Esophagus muscularis mucosa (tissue), 4 donors: Measurements from ENCODE around the gene TRUB2. TPM values are rescaled to one million over a fixed set of nuclear protein-coding genes. Genes with fewer than 3 reads are reported as not detected.

Experiments
- DNase-seq: peaks from one replicate; pipeline ENCODE4 v3.0.0-alpha.2; 2017; ENCODE audit errors: extremely low spot score
- H3K27ac ChIP-seq, 4 donors: fragments of 200-600 bp; sonication (generic); replicated peaks in 1 of 4; 1 replicate in 3 of 4; 2 replicates in 1 of 4; pipeline ENCODE4 v1.5.1; 2016 to 2019; ENCODE audit warnings: mild to moderate bottlenecking in 1 of 4
- H3K27me3 ChIP-seq, 4 donors: fragments of 200-600 bp; sonication (generic); one replicate each; pipeline versions ENCODE4 v1.5.1 to v1.6.0; 2016 to 2019
- H3K36me3 ChIP-seq, 4 donors: fragments of 200-600 bp; sonication (generic); one replicate each; pipeline ENCODE4 v1.5.1; 2016 to 2019
- H3K4me1 ChIP-seq, 4 donors: fragments of 200-600 bp; sonication (generic); one replicate each; pipeline ENCODE4 v1.5.1; 2016 to 2019
- H3K4me3 ChIP-seq, 4 donors: fragments of 200-600 bp; sonication (generic); 1 replicate in 2 of 4; 2 replicates in 2 of 4; pipeline ENCODE4 v1.5.1; 2016 to 2019; ENCODE audit warnings: mild to moderate bottlenecking in 4 of 4, moderate library complexity in 1 of 4
- H3K9me3 ChIP-seq, 4 donors: fragments of 200-600 bp; sonication (generic); 1 replicate in 3 of 4; 2 replicates in 1 of 4; pipeline ENCODE4 v1.5.1; 2016 to 2019
- CTCF ChIP-seq, 3 experiments: fragments of 200-600 bp in 2 of 3; fragments of 450-650 bp in 1 of 3; sonication (generic) in 2 of 3; IDR thresholded peaks; one replicate each; pipeline ENCODE4 v1.5.1; 2017 to 2019; ENCODE audit warnings: antibody characterized with exemption in 3 of 3, mild to moderate bottlenecking in 2 of 3, moderate library complexity in 1 of 3
- EP300 ChIP-seq: sonication (generic); formaldehyde crosslinking; IDR thresholded peaks from one replicate; pipeline ENCODE4 v1.6.1; 2017; ENCODE audit warnings: antibody characterized with exemption
- POLR2A ChIP-seq: fragments of 450-650 bp; IDR thresholded peaks from one replicate; pipeline ENCODE4 v1.6.1; 2017; ENCODE audit warnings: antibody characterized with exemption, moderate library complexity, mild to moderate bottlenecking, low read depth
- POLR2AphosphoS5 ChIP-seq, 2 donors: sonication (generic); formaldehyde crosslinking; IDR thresholded peaks; one replicate each; pipeline ENCODE4 v1.6.1; 2017; ENCODE audit warnings: antibody characterized with exemption in 2 of 2
- WGBS: methylation state at CpG from one replicate; pipeline ENCODE4 v1.1.5; 2018; 5-methylcytosine and 5-hydroxymethylcytosine counted together
- intact Hi-C: fragments of 100-400 bp; cut with DNase I; formaldehyde crosslinking; loops from one replicate; pipeline ENCODE4 v1.15.1; 2023
- total RNA-seq, 4 donors: library from RNA; depleted of rRNA; stranded (reverse); fragments of >200 nt; gene quantifications; one replicate each; pipeline versions ENCODE4 v1.1.0 to v1.2.1, GENCODE V29; 2016

Gene TRUB2
- total RNA-seq, 4 donors from 2014 or later: 5.4 to 13.2 (median 9.5) TPM

GRCh38 chr9:128335161-128335560, 12.9 kb upstream of the TRUB2 start:
- peaks cover 0 to 48% (median 36%) of the 10 kb centered on the region in 4 donors for H3K36me3 ChIP-seq
- H3K4me3 ChIP-seq: no peak overlapping the region
- no peaks in the 10 kb centered on the region for H3K9me3 ChIP-seq
- no peak for DNase-seq
- H3K4me1 ChIP-seq: peaks cover 0 to 6% (median 6%) of the 10 kb centered on the region in 4 donors
- TF ChIP-seq EP300: no peak
- TF ChIP-seq POLR2AphosphoS5 (IDR thresholded peaks at IDR 0.05): no peak
- no peak for TF ChIP-seq CTCF (IDR thresholded peaks at IDR 0.05)
- TF ChIP-seq POLR2A: no peak
- WGBS: 93% methylated on average over 7 of the region's 7 CpGs
- no peaks in the 10 kb centered on the region for H3K27me3 ChIP-seq
- no peak overlapping the region for H3K27ac ChIP-seq
- intact Hi-C loops: no loop called here

- Histone ChIP-seq H3K36me3 (peaks cover 4 to 63% (median 46%) of the 10 kb centered on the region in 4 donors), H3K27me3 (no peaks in the 10 kb centered on the region), H3K4me3 (no peak overlapping the region), H3K27ac (no peak overlapping the region), H3K9me3 (no peaks in the 10 kb centered on the region), H3K4me1 (no peaks in the 10 kb centered on the region)
- TF ChIP-seq CTCF (IDR thresholded peaks at IDR 0.05): no peak
- TF ChIP-seq POLR2A: no peak
- no peak for TF ChIP-seq POLR2AphosphoS5 (IDR thresholded peaks at IDR 0.05)
- TF ChIP-seq EP300: no peak
- WGBS: 100% methylated on average over 2 of the region's 11 CpGs
- intact Hi-C loops: no loop called here
- no peak for DNase-seq
Observed at GRCh38 chr9:128333451-128333869, 11.2 kb upstream of the TRUB2 start.

GRCh38 chr9:128325629-128326028, 3.4 kb upstream of the TRUB2 start:
- WGBS: 90% methylated on average over 13 of the region's 13 CpGs
- DNase-seq: no peak
- H3K27ac ChIP-seq: no peak overlapping the region
- no peak for TF ChIP-seq EP300
- no peak for TF ChIP-seq CTCF (IDR thresholded peaks at IDR 0.05)
- no peak for TF ChIP-seq POLR2AphosphoS5 (IDR thresholded peaks at IDR 0.05)
- no peak for TF ChIP-seq POLR2A
- peaks cover 19 to 61% (median 48%) of the 10 kb centered on the region in 4 donors for H3K36me3 ChIP-seq
- H3K9me3 ChIP-seq: no peaks in the 10 kb centered on the region
- no peaks in the 10 kb centered on the region for H3K27me3 ChIP-seq
- intact Hi-C loops: no loop called here
- H3K4me1 ChIP-seq: peaks cover 24 to 39% (median 27%) of the 10 kb centered on the region in 4 donors
- no peak overlapping the region for H3K4me3 ChIP-seq

- Histone ChIP-seq H3K27ac (no peak overlapping the region), H3K27me3 (no peaks in the 10 kb centered on the region), H3K9me3 (no peaks in the 10 kb centered on the region), H3K36me3 (peaks cover 19 to 63% (median 53%) of the 10 kb centered on the region in 4 donors), H3K4me1 (peaks cover 24 to 41% (median 27%) of the 10 kb centered on the region in 4 donors), H3K4me3 (no peak overlapping the region)
- TF ChIP-seq CTCF (IDR thresholded peaks at IDR 0.05) (no peak), POLR2AphosphoS5 (IDR thresholded peaks at IDR 0.05) (no peak), EP300 (no peak)
- intact Hi-C loops: no loop called here
- 100% methylated on average over 1 of the region's 1 CpG for WGBS
- no peak for DNase-seq
Observed at GRCh38 chr9:128324401-128324800, 2.2 kb upstream of the TRUB2 start.

DNA sequence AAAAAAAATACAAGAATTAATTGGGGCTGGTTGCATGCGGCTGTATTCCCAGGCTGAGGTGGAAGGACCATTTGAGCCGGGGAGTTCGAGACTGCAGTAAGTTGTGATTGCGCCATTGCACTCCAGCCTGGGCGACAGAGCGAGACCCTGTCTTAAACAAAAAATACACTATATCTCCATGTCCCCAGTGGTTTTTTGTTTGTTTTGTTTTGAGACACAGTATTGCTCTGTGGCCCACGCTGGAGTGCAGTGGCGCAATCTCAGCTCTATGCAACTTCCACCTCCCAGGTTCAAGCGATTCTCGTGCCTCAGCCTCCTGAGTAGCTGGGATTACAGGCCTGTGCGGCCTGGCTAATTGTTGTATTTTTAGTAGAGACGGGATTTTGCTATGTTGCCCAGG, 1.5 kb upstream of the TRUB2 start:
- Histone ChIP-seq H3K9me3 (no peaks in the 10 kb centered on the region), H3K27me3 (no peaks in the 10 kb centered on the region), H3K27ac (no peak overlapping the region), H3K4me1 (peaks cover 24 to 41% (median 27%) of the 10 kb centered on the region in 4 donors), H3K4me3 (peak overlapping the region; percentile 80 to 99 (median 86)), H3K36me3 (peaks cover 18 to 63% (median 50%) of the 10 kb centered on the region in 4 donors)
- no peak for TF ChIP-seq CTCF (IDR thresholded peaks at IDR 0.05)
- no peak for TF ChIP-seq POLR2AphosphoS5 (IDR thresholded peaks at IDR 0.05)
- TF ChIP-seq EP300: no peak
- TF ChIP-seq POLR2A: no peak
- intact Hi-C loops: no loop called here
- 81% methylated on average over 12 of the region's 12 CpGs for WGBS
- no peak for DNase-seq
